ENCODE results near the gene ZFYVE21.

Gene ZFYVE21

DNA sequence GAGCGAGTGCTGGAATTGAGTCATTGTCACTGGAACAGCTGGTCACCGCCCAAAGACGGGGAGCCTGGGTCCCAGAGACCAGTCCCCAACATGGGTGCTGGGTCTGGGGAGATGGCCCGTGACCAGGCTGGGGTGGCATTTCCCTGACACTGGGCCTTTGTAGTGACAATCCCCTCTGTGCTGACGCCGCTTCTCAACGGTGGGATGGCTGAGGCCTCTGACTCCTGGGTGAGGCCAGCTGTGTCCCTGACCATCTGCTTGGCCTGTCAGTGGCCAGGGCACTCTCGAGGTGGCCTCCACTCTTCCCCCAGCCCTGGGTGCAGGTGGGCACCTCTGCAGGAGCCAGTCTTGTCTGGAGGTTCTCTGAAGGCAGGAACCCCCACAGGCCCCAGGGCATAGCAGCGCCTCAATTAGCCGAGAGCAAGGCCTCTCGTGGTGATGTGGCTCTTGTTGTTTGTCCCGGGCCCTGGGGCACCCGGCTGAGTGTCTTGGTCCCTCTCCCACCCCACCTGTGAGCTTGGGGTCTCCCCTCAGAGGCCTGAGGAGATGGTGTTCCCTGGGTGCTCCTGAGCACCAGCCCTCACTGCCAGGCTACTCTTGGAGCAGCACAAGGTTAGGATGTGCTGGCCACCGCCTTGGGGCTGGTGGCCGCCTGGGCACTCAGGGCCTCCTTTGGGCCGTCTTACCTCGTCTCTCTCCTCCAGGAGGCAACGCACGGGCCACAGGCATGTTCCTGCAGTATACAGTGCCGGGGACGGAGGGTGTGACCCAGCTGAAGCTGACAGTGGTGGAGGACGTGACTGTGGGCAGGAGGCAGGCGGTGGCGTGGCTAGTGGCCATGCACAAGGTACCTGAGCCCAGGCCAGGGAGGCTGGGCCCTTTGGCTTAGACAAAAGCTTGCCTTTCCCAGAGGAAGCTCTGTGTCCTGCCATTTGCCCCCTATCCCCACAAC is 16.6 kb downstream of the ZFYVE21 start:
- Histone ChIP-seq H2BK15ac (ENCODE audit: low read length) (no peak overlapping the region), H4K8ac (ENCODE audit: low read depth, low read length) (no peak overlapping the region), H2AK5ac (ENCODE audit: low read depth, low read length) (no peak overlapping the region), H3K27me3 (ENCODE audit: control insufficient read depth in 3 of 3, insufficient read depth in 3 of 3, low read depth in 1 of 3, low read length in 3 of 3) (no peaks in the 10 kb centered on the region), H2BK5ac (ENCODE audit: low read length) (no peak overlapping the region), H3K9me3 (replicated peaks in 1 of 2; ENCODE audit: control insufficient read depth in 2 of 2, insufficient read depth in 1 of 2, low read depth in 1 of 2, low read length in 2 of 2) (no peaks in the 10 kb centered on the region), H3K14ac (ENCODE audit: low read length) (no peak overlapping the region), H3K27ac (replicated peaks; ENCODE audit: low read length) (no peak overlapping the region), H2BK120ac (ENCODE audit: low read depth, low read length) (no peak overlapping the region), H3K4me1 (ENCODE audit: control insufficient read depth in 2 of 2, insufficient read depth in 1 of 2, low read depth in 1 of 2, low read length in 2 of 2) (peaks cover 0 to 2% of the 10 kb centered on the region in 2 donors), H3K36me3 (replicated peaks in 1 of 2; ENCODE audit: control insufficient read depth in 2 of 2, insufficient read depth in 2 of 2, low read length in 2 of 2) (peaks cover 35 to 71% of the 10 kb centered on the region in 2 donors), H3K4me3 (ENCODE audit: low read length in 2 of 2) (peak overlapping the region in 1 of 2 donors; percentile 48), H3K23ac (ENCODE audit: low read depth, low read length, poor library complexity) (no peak overlapping the region), H3K9ac (ENCODE audit: low read depth, low read length, poor library complexity) (no peak overlapping the region), H3K4me2 (ENCODE audit: insufficient read depth, low read length, poor library complexity, severe bottlenecking) (no peak overlapping the region), H3K18ac (ENCODE audit: low read length) (no peak overlapping the region), H2AFZ (ENCODE audit: low read length) (no peak overlapping the region), H3K79me1 (ENCODE audit: low read depth, low read length) (peaks cover 17% of the 10 kb centered on the region), H4K91ac (ENCODE audit: low read depth, low read length, poor library complexity) (no peak overlapping the region), H2BK12ac (ENCODE audit: low read length) (no peak overlapping the region), H3K4ac (ENCODE audit: low read length) (no peak overlapping the region)
- DNase-seq (ENCODE audit: low spot score) = no peak
- no CpG with 5 or more reads among the region's 24 CpGs for WGBS, 2 donors (ENCODE audit: extremely low coverage in 2 of 2, insufficient read length in 2 of 2, insufficient replicate concordance in 1 of 2)

DNA sequence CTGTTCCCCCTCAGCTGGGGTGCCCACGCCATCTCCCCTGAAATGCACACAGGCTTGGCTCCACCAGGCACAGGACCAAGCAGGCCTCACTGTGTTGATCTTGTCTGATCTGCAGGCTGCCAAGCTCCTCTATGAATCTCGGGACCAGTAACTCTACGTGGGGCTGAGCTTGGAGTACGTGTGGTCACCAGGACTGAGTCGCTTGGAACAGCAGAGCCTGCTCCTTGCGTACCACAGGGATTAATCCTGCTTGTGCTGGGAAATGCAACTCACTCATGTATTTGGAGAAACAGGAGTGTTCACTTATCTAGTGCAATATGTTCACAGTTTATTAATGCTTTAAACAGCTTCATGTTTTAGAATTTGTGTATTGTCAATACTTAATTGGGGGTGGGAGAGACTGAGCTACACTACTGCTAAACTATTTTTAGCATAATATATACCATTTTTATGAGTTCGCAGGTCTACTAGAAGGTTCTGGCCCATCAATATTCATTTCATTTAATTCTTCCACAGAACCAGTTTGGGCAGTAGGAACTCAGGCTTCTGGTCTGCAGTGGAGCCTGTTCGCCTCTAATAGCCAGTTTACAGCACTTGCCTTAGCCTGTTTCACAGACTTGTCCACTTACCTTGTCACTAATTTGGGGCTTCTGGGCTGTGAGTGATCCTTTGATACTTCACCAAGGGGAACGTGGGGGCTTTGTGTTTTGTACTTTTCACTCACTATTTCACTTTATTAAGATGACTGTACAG is 17.4 kb downstream of the ZFYVE21 start:
- H3K4me3 ChIP-seq (ENCODE audit: low read length in 2 of 2) = no peak overlapping the region
- no peaks in the 10 kb centered on the region for H3K27me3 ChIP-seq (ENCODE audit: control insufficient read depth in 3 of 3, insufficient read depth in 3 of 3, low read depth in 1 of 3, low read length in 3 of 3)
- H3K9ac ChIP-seq (ENCODE audit: low read depth, low read length, poor library complexity) = no peak overlapping the region
- peaks cover 0 to 2% of the 10 kb centered on the region in 2 donors for H3K4me1 ChIP-seq (ENCODE audit: control insufficient read depth in 2 of 2, insufficient read depth in 1 of 2, low read depth in 1 of 2, low read length in 2 of 2)
- no peak overlapping the region for H3K23ac ChIP-seq (ENCODE audit: low read depth, low read length, poor library complexity)
- H4K8ac ChIP-seq (ENCODE audit: low read depth, low read length) = no peak overlapping the region
- H3K4ac ChIP-seq (ENCODE audit: low read length) = no peak overlapping the region
- no peak overlapping the region for H2BK15ac ChIP-seq (ENCODE audit: low read length)
- H2AFZ ChIP-seq (ENCODE audit: low read length) = no peak overlapping the region
- peaks cover 33 to 64% of the 10 kb centered on the region in 2 donors for H3K36me3 ChIP-seq (replicated peaks in 1 of 2; ENCODE audit: control insufficient read depth in 2 of 2, insufficient read depth in 2 of 2, low read length in 2 of 2)
- WGBS, 2 donors (ENCODE audit: extremely low coverage in 2 of 2, insufficient read length in 2 of 2, insufficient replicate concordance in 1 of 2) = no CpG with 5 or more reads among the region's 9 CpGs
- no peak overlapping the region for H3K4me2 ChIP-seq (ENCODE audit: insufficient read depth, low read length, poor library complexity, severe bottlenecking)
- no peak overlapping the region for H3K14ac ChIP-seq (ENCODE audit: low read length)
- no peak overlapping the region for H2BK5ac ChIP-seq (ENCODE audit: low read length)
- H3K79me1 ChIP-seq (ENCODE audit: low read depth, low read length) = peaks cover 15% of the 10 kb centered on the region
- DNase-seq (ENCODE audit: low spot score) = no peak
- no peak overlapping the region for H2BK12ac ChIP-seq (ENCODE audit: low read length)
- H4K91ac ChIP-seq (ENCODE audit: low read depth, low read length, poor library complexity) = no peak overlapping the region
- no peak overlapping the region for H2BK120ac ChIP-seq (ENCODE audit: low read depth, low read length)
- H3K27ac ChIP-seq (replicated peaks; ENCODE audit: low read length) = no peak overlapping the region
- H3K9me3 ChIP-seq (replicated peaks in 1 of 2; ENCODE audit: control insufficient read depth in 2 of 2, insufficient read depth in 1 of 2, low read depth in 1 of 2, low read length in 2 of 2) = no peaks in the 10 kb centered on the region
- no peak overlapping the region for H2AK5ac ChIP-seq (ENCODE audit: low read depth, low read length)
- no peak overlapping the region for H3K18ac ChIP-seq (ENCODE audit: low read length)

- no peak overlapping the region for H2BK15ac ChIP-seq (ENCODE audit: low read length)
- no peak overlapping the region for H2AK5ac ChIP-seq (ENCODE audit: low read depth, low read length)
- H3K18ac ChIP-seq (ENCODE audit: low read length) = no peak overlapping the region
- H3K27me3 ChIP-seq (ENCODE audit: control insufficient read depth in 3 of 3, insufficient read depth in 3 of 3, low read depth in 1 of 3, low read length in 3 of 3) = no peaks in the 10 kb centered on the region
- H2AFZ ChIP-seq (ENCODE audit: low read length) = no peak overlapping the region
- no peak overlapping the region for H3K4me3 ChIP-seq (ENCODE audit: low read length in 2 of 2)
- H3K23ac ChIP-seq (ENCODE audit: low read depth, low read length, poor library complexity) = no peak overlapping the region
- no CpG with 5 or more reads among the region's 14 CpGs for WGBS, 2 donors (ENCODE audit: extremely low coverage in 2 of 2, insufficient read length in 2 of 2, insufficient replicate concordance in 1 of 2)
- H2BK5ac ChIP-seq (ENCODE audit: low read length) = no peak overlapping the region
- peaks cover 0 to 2% of the 10 kb centered on the region in 2 donors for H3K4me1 ChIP-seq (ENCODE audit: control insufficient read depth in 2 of 2, insufficient read depth in 1 of 2, low read depth in 1 of 2, low read length in 2 of 2)
- H3K4me2 ChIP-seq (ENCODE audit: insufficient read depth, low read length, poor library complexity, severe bottlenecking) = no peak overlapping the region
- peaks cover 33 to 58% of the 10 kb centered on the region in 2 donors for H3K36me3 ChIP-seq (replicated peaks in 1 of 2; ENCODE audit: control insufficient read depth in 2 of 2, insufficient read depth in 2 of 2, low read length in 2 of 2)
- peaks cover 15% of the 10 kb centered on the region for H3K79me1 ChIP-seq (ENCODE audit: low read depth, low read length)
- no peak overlapping the region for H4K8ac ChIP-seq (ENCODE audit: low read depth, low read length)
- no peak overlapping the region for H2BK120ac ChIP-seq (ENCODE audit: low read depth, low read length)
- no peaks in the 10 kb centered on the region for H3K9me3 ChIP-seq (replicated peaks in 1 of 2; ENCODE audit: control insufficient read depth in 2 of 2, insufficient read depth in 1 of 2, low read depth in 1 of 2, low read length in 2 of 2)
- H4K91ac ChIP-seq (ENCODE audit: low read depth, low read length, poor library complexity) = no peak overlapping the region
- no peak overlapping the region for H3K9ac ChIP-seq (ENCODE audit: low read depth, low read length, poor library complexity)
- H3K14ac ChIP-seq (ENCODE audit: low read length) = no peak overlapping the region
- DNase-seq (ENCODE audit: low spot score) = no peak
- no peak overlapping the region for H3K27ac ChIP-seq (replicated peaks; ENCODE audit: low read length)
- no peak overlapping the region for H2BK12ac ChIP-seq (ENCODE audit: low read length)
- no peak overlapping the region for H3K4ac ChIP-seq (ENCODE audit: low read length)
Measured at GRCh38 chr14:103733651-103734050, 18.0 kb downstream of the ZFYVE21 start.
